ENCODE measurements around the gene CEACAM19. TPM values are rescaled to one million over a fixed set of nuclear protein-coding genes. Genes with fewer than 3 reads are reported as not detected.

CEACAM19 gene
- total and polyA plus RNA-seq, 2 of the 13 experiments (the other 11 are each of a cell fraction or from before 2014, with no cell fraction given), result 1.3 to 4.0 TPM

DNA sequence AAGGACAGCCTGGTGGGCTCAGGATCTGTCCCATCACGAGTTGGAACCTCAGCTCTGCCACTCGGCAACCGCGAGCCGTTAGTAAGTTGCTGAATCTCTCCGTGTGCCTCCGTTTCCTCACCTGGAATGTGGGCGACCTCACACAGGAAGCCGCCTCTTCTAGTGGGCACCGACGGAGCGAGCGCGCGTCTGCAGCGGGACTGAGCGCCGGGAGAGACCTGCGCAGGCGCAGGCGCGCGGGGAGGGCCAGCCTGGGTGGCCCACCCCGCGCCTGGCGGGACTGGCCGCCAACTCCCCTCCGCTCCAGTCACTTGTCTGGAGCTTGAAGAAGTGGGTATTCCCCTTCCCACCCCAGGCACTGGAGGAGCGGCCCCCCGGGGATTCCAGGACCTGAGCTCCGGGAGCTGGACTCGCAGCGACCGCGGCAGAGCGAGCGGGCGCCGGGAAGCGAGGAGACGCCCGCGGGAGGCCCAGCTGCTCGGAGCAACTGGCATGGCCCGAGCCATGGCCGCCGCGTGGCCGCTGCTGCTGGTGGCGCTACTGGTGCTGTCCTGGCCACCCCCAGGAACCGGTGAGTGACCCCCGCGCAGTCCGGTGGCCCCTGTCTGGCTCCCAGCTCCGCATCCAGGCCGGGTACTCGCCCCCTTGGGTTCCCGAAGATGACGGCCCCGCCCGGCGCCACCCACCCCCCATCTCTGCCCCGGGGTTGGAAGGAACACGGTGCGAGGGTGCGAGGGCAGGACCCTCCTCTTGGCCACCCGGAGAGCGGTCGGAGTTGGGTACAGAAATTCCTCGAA, 27.5 kb upstream of the CEACAM19 start, which contains the start of gene PVR (continued):
- TF ChIP-seq ZNF160 (CRISPR knock-in tag; IDR thresholded peaks at IDR 0.05) (no peak), AKAP8 (CRISPR knock-in tag; IDR thresholded peaks at IDR 0.05) (0 out of 2 replicates have a peak, but pooled peaks have one; percentile 47), KDM4B (CRISPR knock-in tag; IDR thresholded peaks at IDR 0.05) (no peak), SATB2 (CRISPR knock-in tag; IDR thresholded peaks at IDR 0.05) (no peak), GPBP1L1 (CRISPR knock-in tag; IDR thresholded peaks at IDR 0.05) (no peak), DPF2 (CRISPR knock-in tag; IDR thresholded peaks at IDR 0.05; ENCODE audit: borderline replicate concordance, low read depth) (no peak), GLI4 (CRISPR knock-in tag; IDR thresholded peaks at IDR 0.05; ENCODE audit: borderline replicate concordance) (peak; percentile 40; the same call in 1 of the 2 replicates), ZNF407 (CRISPR knock-in tag; IDR thresholded peaks at IDR 0.05; ENCODE audit: not compliant biosample characterization) (peak; percentile 24), TGIF2 (CRISPR knock-in tag; IDR thresholded peaks at IDR 0.05) (no peak), SRF (IDR thresholded peaks at IDR 0.05; ENCODE audit: low read depth, low read length) (no peak), SP5 (CRISPR knock-in tag; IDR thresholded peaks at IDR 0.05; ENCODE audit: borderline replicate concordance, low read depth) (no peak), DR1 (CRISPR knock-in tag; IDR thresholded peaks at IDR 0.05) (no peak), PLRG1 (conservative IDR thresholded peaks at IDR 0.05) (no peak)
- TF ChIP-seq, protein P1, sequence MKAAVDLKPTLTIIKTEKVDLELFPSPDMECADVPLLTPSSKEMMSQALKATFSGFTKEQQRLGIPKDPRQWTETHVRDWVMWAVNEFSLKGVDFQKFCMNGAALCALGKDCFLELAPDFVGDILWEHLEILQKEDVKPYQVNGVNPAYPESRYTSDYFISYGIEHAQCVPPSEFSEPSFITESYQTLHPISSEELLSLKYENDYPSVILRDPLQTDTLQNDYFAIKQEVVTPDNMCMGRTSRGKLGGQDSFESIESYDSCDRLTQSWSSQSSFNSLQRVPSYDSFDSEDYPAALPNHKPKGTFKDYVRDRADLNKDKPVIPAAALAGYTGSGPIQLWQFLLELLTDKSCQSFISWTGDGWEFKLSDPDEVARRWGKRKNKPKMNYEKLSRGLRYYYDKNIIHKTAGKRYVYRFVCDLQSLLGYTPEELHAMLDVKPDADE (CRISPR knock-in tag; IDR thresholded peaks at IDR 0.05), result no peak
- TF ChIP-seq, protein P2, sequence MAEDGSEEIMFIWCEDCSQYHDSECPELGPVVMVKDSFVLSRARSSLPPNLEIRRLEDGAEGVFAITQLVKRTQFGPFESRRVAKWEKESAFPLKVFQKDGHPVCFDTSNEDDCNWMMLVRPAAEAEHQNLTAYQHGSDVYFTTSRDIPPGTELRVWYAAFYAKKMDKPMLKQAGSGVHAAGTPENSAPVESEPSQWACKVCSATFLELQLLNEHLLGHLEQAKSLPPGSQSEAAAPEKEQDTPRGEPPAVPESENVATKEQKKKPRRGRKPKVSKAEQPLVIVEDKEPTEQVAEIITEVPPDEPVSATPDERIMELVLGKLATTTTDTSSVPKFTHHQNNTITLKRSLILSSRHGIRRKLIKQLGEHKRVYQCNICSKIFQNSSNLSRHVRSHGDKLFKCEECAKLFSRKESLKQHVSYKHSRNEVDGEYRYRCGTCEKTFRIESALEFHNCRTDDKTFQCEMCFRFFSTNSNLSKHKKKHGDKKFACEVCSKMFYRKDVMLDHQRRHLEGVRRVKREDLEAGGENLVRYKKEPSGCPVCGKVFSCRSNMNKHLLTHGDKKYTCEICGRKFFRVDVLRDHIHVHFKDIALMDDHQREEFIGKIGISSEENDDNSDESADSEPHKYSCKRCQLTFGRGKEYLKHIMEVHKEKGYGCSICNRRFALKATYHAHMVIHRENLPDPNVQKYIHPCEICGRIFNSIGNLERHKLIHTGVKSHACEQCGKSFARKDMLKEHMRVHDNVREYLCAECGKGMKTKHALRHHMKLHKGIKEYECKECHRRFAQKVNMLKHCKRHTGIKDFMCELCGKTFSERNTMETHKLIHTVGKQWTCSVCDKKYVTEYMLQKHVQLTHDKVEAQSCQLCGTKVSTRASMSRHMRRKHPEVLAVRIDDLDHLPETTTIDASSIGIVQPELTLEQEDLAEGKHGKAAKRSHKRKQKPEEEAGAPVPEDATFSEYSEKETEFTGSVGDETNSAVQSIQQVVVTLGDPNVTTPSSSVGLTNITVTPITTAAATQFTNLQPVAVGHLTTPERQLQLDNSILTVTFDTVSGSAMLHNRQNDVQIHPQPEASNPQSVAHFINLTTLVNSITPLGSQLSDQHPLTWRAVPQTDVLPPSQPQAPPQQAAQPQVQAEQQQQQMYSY (CRISPR knock-in tag; IDR thresholded peaks at IDR 0.05), result 0 out of 2 replicates have a peak, but pooled peaks have one; percentile 40
